Stimulated activated CD4-positive, alpha-beta T cell treated with anti-CD3 and anti-CD28 coated beads, Interleukin-2, amount 100 ng/mL, for 4 hours (primary cell): Measurements from ENCODE around the gene SERPINC1.
"Not testable (repeated sequence)": the region's sequence is repeated elsewhere in the genome, so short reads cannot be mapped to it uniquely, and the experiment has no call there.

Experiments used
- DNase-seq: peaks from one replicate; pipeline ENCODE4 v3.0.0-alpha.2; 2020; ENCODE audit warnings: low read depth

SERPINC1 gene

DNA sequence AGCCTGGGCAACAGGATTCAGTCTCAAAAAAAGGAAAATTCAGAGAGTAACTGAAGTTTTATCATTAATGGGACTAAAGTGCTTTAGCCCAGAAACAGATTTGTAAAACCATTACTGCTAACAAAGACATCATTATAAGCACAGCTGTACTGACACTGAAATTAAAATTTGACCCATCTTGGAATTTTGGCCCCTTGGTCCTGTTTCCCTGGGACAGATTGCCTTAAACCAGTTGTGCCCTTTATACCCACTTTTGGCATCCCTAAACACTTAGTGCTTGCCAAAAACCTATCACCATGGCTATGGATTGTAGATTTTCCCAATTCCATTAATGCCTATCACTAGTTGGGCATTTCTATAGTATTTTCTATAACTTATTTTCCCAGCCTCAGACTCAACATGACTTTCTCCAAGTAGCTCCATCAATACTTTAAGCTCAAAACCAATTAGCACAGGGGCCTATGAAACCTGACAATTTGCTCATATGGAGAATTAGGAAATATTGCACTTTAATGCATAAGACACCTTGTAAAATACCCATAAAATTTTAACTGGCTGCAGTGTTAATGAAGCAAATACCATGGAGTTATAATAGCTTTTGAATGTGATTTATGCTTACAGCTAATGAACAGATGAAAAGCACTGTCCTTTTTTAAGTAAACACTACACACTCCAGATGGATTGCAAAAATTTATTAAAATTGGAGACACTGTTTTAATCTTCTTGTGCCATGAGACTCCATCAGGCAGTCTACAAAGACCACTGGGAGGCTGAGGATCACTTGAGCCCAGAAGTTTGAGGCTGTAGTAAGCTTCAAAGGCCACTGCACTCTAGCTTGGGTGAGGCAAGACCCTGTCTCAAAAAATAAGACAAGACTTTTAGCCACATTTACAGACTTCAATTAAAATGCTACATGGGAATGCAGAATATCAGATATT lies 53.6 kb downstream of the SERPINC1 start:
- no peak for DNase-seq

DNA sequence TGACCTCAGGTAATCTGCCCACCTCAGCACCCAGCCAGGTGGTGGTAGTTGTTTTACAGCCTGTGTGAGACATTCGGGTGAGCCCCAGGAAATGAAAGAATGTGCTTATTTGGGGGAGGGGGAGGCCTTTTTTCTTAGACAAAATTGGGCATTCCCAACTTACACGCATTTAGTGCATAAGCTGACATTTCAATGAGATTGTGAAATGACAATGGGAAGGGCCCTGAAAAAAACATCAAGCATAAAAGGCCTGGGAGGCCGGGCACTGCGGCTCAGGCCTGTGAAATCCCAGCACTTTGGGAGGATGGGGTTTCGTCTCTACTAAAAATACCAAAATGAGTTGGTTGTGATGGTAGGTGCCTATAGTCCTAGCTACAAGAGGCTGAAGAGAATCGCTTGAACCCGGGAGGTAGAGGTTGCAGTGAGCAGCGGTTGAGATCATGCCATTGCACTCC lies 54.3 kb downstream of the SERPINC1 start:
- no peak for DNase-seq

- DNase-seq: not testable (repeated sequence)
Measured at GRCh38 chr1:173862146-173862768, 54.9 kb downstream of the SERPINC1 start.

DNA sequence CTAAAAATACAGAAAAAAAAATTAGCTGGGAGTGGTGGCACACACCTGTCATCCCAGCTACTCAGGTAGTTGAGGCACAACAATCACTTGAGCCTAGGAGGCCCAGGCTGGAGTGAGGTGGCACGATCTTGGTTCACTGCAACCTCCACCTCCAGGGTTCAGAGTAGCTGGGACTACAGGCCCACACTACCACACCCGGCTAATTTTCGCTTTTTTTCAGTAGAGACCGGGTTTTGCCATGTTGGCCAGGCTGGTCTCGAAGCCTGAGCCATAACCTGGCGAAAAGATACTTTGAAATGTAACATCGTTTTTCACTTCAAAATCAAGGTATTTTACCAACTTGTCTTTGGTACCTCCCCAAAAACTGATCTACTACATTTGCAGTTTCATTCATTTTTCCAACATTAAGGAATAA lies 55.4 kb downstream of the SERPINC1 start:
- DNase-seq: no peak

DNA sequence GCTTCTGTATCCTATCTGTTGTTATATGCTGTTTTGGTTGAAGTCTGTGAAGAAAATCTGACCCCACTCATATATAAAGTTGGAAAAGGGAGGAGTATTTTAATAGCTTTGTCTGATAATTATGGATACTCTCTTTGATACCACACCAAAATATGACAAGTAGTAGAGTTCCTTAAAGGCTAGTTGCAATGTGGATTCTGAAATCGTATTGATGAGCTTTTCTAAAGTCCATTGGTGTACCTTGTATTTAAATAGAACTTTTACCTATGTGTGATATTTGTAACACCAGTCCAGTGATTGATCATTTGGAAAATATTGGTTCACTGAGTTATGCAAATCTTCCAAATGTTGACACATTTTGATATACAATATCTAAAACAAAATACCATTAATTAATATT lies 57.1 kb downstream of the SERPINC1 start:
- DNase-seq: no peak

DNA sequence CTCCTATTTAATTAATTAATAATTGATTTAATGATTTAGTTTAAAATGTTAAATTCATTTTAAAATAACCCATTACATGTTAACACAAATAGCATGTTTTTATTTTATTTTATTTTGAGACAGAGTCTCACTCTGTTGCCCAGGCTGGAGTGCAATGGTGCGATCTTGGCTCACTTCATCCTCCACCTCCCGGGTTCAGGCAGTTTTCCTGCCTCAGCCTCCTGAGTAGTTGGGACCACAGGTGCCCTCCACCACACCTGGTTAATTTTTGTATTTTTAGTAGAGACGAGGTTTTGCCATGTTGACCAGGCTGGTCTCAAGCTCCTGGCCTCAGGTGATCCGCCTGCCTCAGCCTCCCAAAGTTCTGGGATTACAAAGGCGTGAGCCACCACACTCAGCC lies 57.6 kb downstream of the SERPINC1 start:
- DNase-seq: not testable (repeated sequence)

DNA sequence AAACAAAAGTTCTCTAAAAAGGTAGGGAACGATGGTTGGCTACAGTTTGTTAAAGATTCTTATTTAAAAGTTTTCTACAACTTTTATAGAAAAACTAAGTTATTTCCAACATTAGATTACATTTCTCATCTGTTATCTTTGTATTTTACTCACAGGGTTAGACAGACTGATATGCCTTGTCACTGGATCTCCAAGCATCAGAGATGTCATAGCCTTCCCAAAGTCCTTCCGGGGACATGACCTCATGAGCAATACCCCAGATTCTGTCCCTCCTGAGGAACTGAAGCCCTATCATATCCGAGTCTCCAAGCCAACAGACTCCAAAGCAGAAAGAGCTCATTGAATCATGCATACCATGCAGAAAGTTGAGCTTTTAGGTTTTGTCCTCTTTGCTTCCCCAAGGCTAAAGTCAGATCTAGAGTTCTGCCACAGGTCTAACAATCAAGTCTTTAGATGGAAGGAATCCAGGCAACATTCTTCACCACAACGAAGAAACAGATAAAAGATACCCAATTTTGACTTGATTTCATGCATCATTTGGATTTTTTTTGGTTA lies 59.7 kb downstream of the SERPINC1 start:
- DNase-seq: no peak

GRCh38 chr1:173856903-173857302 lies 60.2 kb downstream of the SERPINC1 start:
- no peak for DNase-seq

DNA sequence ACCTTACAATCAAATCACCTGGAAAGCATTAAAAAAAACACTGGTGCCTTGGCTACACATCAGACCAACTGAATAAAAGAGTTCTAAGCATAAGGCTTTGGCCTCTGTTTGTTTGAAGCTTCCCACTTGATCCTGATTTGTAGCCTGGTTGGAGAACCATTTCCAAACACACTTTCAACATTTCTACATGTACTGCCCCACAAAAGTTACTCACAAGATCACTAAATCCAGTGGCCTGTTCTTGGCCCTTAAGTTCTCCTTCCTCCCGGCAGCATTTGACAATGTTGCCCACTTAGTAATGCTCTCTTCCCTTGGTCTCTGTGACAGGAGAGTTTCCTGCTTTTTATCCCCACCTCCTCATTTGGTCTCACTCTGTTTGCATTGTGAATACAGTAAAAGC lies 61.1 kb downstream of the SERPINC1 start:
- DNase-seq: no peak
